ENCODE measurements around the gene ZSWIM6. TPM values are rescaled to one million over a fixed set of nuclear protein-coding genes. Genes with fewer than 3 reads are reported as not detected.

ZSWIM6 gene
- total and polyA plus RNA-seq, 4 experiments from 2014 or later: 0.23 to 11.3 (median 5.5) TPM

- no peaks in the 10 kb centered on the region for H3K27me3 Mint-ChIP-seq
- H3K4me3 ChIP-seq (ENCODE audit: low read length in 2 of 2): no peak overlapping the region
- H3K36me3 Mint-ChIP-seq: no peaks in the 10 kb centered on the region
- no peaks in the 10 kb centered on the region for H3K27me3 ChIP-seq (ENCODE audit: insufficient read depth, low read length)
- POLR2A ChIA-PET (ENCODE audit: partially characterized antibody): no interaction called here
- DNase-seq: no peak
- H3K4me1 Mint-ChIP-seq: no peaks in the 10 kb centered on the region
- intact Hi-C loops (cut with micrococcal nuclease): no loop called here
- CTCF ChIA-PET (ENCODE audit: partially characterized antibody): no interaction called here
- no peaks in the 10 kb centered on the region for H3K9me3 ChIP-seq (ENCODE audit: control insufficient read depth in 1 of 2, low read length in 2 of 2)
- H3K4me1 ChIP-seq (ENCODE audit: insufficient read depth, low read length): no peaks in the 10 kb centered on the region
- H3K36me3 ChIP-seq (ENCODE audit: insufficient read depth, low read length): no peaks in the 10 kb centered on the region
- no peak overlapping the region for H3K27ac Mint-ChIP-seq
- no peak overlapping the region for H3K27ac ChIP-seq (ENCODE audit: low read depth, low read length)
- peaks cover 0 to 2% (median 0%) of the 10 kb centered on the region in 8 donors for H3K9me3 Mint-ChIP-seq
- no peak overlapping the region for H3K4me3 Mint-ChIP-seq
Measured at GRCh38 chr5:61563401-61563800, 231.3 kb downstream of the ZSWIM6 start.

DNA sequence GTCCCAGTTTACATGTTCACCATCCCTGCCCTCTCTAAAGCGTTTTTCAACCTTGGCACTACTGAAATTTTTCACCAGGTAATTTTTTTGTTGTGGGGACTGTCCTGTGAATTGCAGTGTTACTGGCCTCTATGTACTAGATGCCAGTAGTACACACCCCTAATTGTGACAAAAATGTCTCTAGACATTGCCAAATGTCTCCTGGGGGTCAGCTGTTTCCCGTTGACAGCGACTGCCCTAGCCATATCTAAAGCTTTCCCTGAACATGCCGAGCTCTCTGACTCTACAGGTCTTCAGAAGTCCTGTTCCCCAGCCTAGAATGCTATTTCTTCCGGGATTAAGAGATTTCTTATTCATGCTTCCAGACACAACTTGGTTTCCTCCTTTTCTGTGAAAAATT is 235.3 kb downstream of the ZSWIM6 start:
- no peaks in the 10 kb centered on the region for H3K27me3 ChIP-seq (ENCODE audit: insufficient read depth, low read length)
- H3K27ac ChIP-seq (ENCODE audit: low read depth, low read length): no peak overlapping the region
- POLR2A ChIA-PET (ENCODE audit: partially characterized antibody): no interaction called here
- H3K27ac Mint-ChIP-seq: no peak overlapping the region
- H3K9me3 ChIP-seq (ENCODE audit: control insufficient read depth in 1 of 2, low read length in 2 of 2): no peaks in the 10 kb centered on the region
- peaks cover 1 to 2% of the 10 kb centered on the region in 2 donors for H3K27me3 Mint-ChIP-seq
- DNase-seq: no peak
- H3K9me3 Mint-ChIP-seq: peaks cover 0 to 2% (median 0%) of the 10 kb centered on the region in 8 donors
- no peaks in the 10 kb centered on the region for H3K36me3 ChIP-seq (ENCODE audit: insufficient read depth, low read length)
- intact Hi-C loops (cut with micrococcal nuclease): no loop called here
- H3K4me1 ChIP-seq (ENCODE audit: insufficient read depth, low read length): no peaks in the 10 kb centered on the region
- no peaks in the 10 kb centered on the region for H3K4me1 Mint-ChIP-seq
- H3K4me3 Mint-ChIP-seq: no peak overlapping the region
- H3K36me3 Mint-ChIP-seq: no peaks in the 10 kb centered on the region
- H3K4me3 ChIP-seq (ENCODE audit: low read length in 2 of 2): no peak overlapping the region
- CTCF ChIA-PET (ENCODE audit: partially characterized antibody): no interaction called here

GRCh38 chr5:61569353-61569752 is 237.3 kb downstream of the ZSWIM6 start:
- POLR2A ChIA-PET (ENCODE audit: partially characterized antibody): no interaction called here
- Mint-ChIP-seq H3K36me3 (no peaks in the 10 kb centered on the region), H3K9me3 (no peaks in the 10 kb centered on the region), H3K27me3 (peaks cover 1 to 2% of the 10 kb centered on the region in 2 donors), H3K4me1 (no peaks in the 10 kb centered on the region), H3K27ac (no peak overlapping the region), H3K4me3 (no peak overlapping the region)
- CTCF ChIA-PET (ENCODE audit: partially characterized antibody): no interaction called here
- Histone ChIP-seq H3K36me3 (ENCODE audit: insufficient read depth, low read length) (no peaks in the 10 kb centered on the region), H3K4me3 (ENCODE audit: low read length in 2 of 2) (no peak overlapping the region), H3K27me3 (ENCODE audit: insufficient read depth, low read length) (no peaks in the 10 kb centered on the region), H3K27ac (ENCODE audit: low read depth, low read length) (no peak overlapping the region), H3K9me3 (ENCODE audit: control insufficient read depth in 1 of 2, low read length in 2 of 2) (no peaks in the 10 kb centered on the region), H3K4me1 (ENCODE audit: insufficient read depth, low read length) (no peaks in the 10 kb centered on the region)
- no peak for DNase-seq
- intact Hi-C loops (cut with micrococcal nuclease): no loop called here

GRCh38 chr5:61570767-61571166 is 238.7 kb downstream of the ZSWIM6 start:
- no peaks in the 10 kb centered on the region for H3K36me3 ChIP-seq (ENCODE audit: insufficient read depth, low read length)
- Mint-ChIP-seq H3K9me3 (no peaks in the 10 kb centered on the region), H3K27me3 (peaks cover 1 to 2% of the 10 kb centered on the region in 2 donors), H3K4me1 (no peaks in the 10 kb centered on the region), H3K36me3 (no peaks in the 10 kb centered on the region), H3K27ac (no peak overlapping the region), H3K4me3 (no peak overlapping the region)
- ChIA-PET POLR2A (ENCODE audit: partially characterized antibody) (no interaction called here), CTCF (ENCODE audit: partially characterized antibody) (no interaction called here)
- no peaks in the 10 kb centered on the region for H3K4me1 ChIP-seq (ENCODE audit: insufficient read depth, low read length)
- DNase-seq: no peak
- H3K4me3 ChIP-seq (ENCODE audit: low read length in 2 of 2): no peak overlapping the region
- H3K9me3 ChIP-seq (ENCODE audit: control insufficient read depth in 1 of 2, low read length in 2 of 2): no peaks in the 10 kb centered on the region
- H3K27ac ChIP-seq (ENCODE audit: low read depth, low read length): no peak overlapping the region
- H3K27me3 ChIP-seq (ENCODE audit: insufficient read depth, low read length): no peaks in the 10 kb centered on the region
- intact Hi-C loops (cut with micrococcal nuclease): no loop called here

DNA sequence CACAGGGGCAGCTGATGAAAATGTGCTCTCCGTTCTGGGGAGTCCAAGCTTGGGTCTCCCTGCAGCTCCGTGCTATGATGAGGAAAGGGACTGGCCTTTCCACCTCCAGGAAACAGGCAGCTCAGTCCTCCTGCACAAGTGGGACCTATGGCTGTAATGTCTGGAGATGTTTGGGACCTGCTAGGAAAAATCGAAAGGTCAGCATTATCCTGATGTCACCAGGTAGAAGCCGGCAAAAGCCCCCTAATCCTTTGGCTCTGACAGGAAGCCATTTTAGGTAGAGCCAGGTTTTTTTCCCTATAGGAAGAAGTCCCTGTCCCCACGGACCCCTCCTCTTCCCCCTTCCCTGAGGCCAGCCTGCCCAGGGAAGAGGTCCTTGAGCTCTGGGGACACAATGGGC is 240.9 kb downstream of the ZSWIM6 start:
- Mint-ChIP-seq H3K9me3 (no peaks in the 10 kb centered on the region), H3K27ac (no peak overlapping the region), H3K4me1 (no peaks in the 10 kb centered on the region), H3K27me3 (peaks cover 1 to 2% of the 10 kb centered on the region in 2 donors), H3K36me3 (no peaks in the 10 kb centered on the region), H3K4me3 (no peak overlapping the region)
- no peaks in the 10 kb centered on the region for H3K36me3 ChIP-seq (ENCODE audit: insufficient read depth, low read length)
- no peak for DNase-seq
- no peaks in the 10 kb centered on the region for H3K4me1 ChIP-seq (ENCODE audit: insufficient read depth, low read length)
- ChIA-PET POLR2A (ENCODE audit: partially characterized antibody) (no interaction called here), CTCF (ENCODE audit: partially characterized antibody) (no interaction called here)
- H3K9me3 ChIP-seq (ENCODE audit: control insufficient read depth in 1 of 2, low read length in 2 of 2): no peaks in the 10 kb centered on the region
- no peak overlapping the region for H3K4me3 ChIP-seq (ENCODE audit: low read length in 2 of 2)
- H3K27me3 ChIP-seq (ENCODE audit: insufficient read depth, low read length): no peaks in the 10 kb centered on the region
- H3K27ac ChIP-seq (ENCODE audit: low read depth, low read length): no peak overlapping the region
- intact Hi-C loops (cut with micrococcal nuclease): no loop called here

DNA sequence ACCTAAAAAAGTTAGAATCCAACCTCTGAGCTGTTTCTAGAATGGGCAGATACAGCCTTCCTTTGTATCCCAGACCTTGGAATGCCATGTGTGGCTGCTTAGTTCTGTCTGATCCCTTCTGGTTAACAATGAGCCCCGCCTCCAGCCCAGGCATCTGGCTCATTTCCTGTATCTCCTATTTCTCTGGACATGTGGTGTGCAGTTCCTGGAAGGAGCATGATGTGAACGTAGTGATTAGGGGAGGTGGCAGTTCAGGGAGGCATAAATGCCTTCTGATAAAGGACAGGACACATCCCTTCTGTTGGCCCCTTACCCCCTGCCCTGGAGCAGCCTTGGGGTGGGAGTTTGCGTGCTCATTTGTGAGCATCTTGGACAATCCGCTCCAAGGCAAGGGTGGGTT is 243.0 kb downstream of the ZSWIM6 start:
- ChIA-PET CTCF (ENCODE audit: partially characterized antibody) (no interaction called here), POLR2A (ENCODE audit: partially characterized antibody) (no interaction called here)
- Mint-ChIP-seq H3K9me3 (no peaks in the 10 kb centered on the region), H3K27ac (no peak overlapping the region), H3K36me3 (no peaks in the 10 kb centered on the region), H3K27me3 (no peaks in the 10 kb centered on the region), H3K4me1 (no peaks in the 10 kb centered on the region), H3K4me3 (no peak overlapping the region)
- H3K4me1 ChIP-seq (ENCODE audit: insufficient read depth, low read length): no peaks in the 10 kb centered on the region
- no peaks in the 10 kb centered on the region for H3K27me3 ChIP-seq (ENCODE audit: insufficient read depth, low read length)
- no peak for DNase-seq
- no peak overlapping the region for H3K27ac ChIP-seq (ENCODE audit: low read depth, low read length)
- intact Hi-C loops (cut with micrococcal nuclease): no loop called here
- H3K4me3 ChIP-seq (ENCODE audit: low read length in 2 of 2): no peak overlapping the region
- no peaks in the 10 kb centered on the region for H3K9me3 ChIP-seq (ENCODE audit: control insufficient read depth in 1 of 2, low read length in 2 of 2)
- H3K36me3 ChIP-seq (ENCODE audit: insufficient read depth, low read length): no peaks in the 10 kb centered on the region

GRCh38 chr5:61575581-61575980 is 243.5 kb downstream of the ZSWIM6 start:
- H3K36me3 ChIP-seq (ENCODE audit: insufficient read depth, low read length): no peaks in the 10 kb centered on the region
- H3K4me3 Mint-ChIP-seq: no peak overlapping the region
- intact Hi-C loops (cut with micrococcal nuclease): no loop called here
- ChIA-PET CTCF (ENCODE audit: partially characterized antibody) (no interaction called here), POLR2A (ENCODE audit: partially characterized antibody) (no interaction called here)
- H3K4me3 ChIP-seq (ENCODE audit: low read length in 2 of 2): no peak overlapping the region
- H3K4me1 Mint-ChIP-seq: no peaks in the 10 kb centered on the region
- H3K36me3 Mint-ChIP-seq: no peaks in the 10 kb centered on the region
- H3K27me3 ChIP-seq (ENCODE audit: insufficient read depth, low read length): no peaks in the 10 kb centered on the region
- no peak for DNase-seq
- no peaks in the 10 kb centered on the region for H3K27me3 Mint-ChIP-seq
- no peak overlapping the region for H3K27ac ChIP-seq (ENCODE audit: low read depth, low read length)
- no peaks in the 10 kb centered on the region for H3K4me1 ChIP-seq (ENCODE audit: insufficient read depth, low read length)
- no peaks in the 10 kb centered on the region for H3K9me3 ChIP-seq (ENCODE audit: control insufficient read depth in 1 of 2, low read length in 2 of 2)
- H3K27ac Mint-ChIP-seq: no peak overlapping the region
- H3K9me3 Mint-ChIP-seq: no peaks in the 10 kb centered on the region

GRCh38 chr5:61576556-61576955 is 244.5 kb downstream of the ZSWIM6 start:
- POLR2A ChIA-PET (ENCODE audit: partially characterized antibody): no interaction called here
- Histone ChIP-seq H3K36me3 (ENCODE audit: insufficient read depth, low read length) (no peaks in the 10 kb centered on the region), H3K4me3 (ENCODE audit: low read length in 2 of 2) (no peak overlapping the region), H3K9me3 (ENCODE audit: control insufficient read depth in 1 of 2, low read length in 2 of 2) (no peaks in the 10 kb centered on the region), H3K27me3 (ENCODE audit: insufficient read depth, low read length) (no peaks in the 10 kb centered on the region), H3K4me1 (ENCODE audit: insufficient read depth, low read length) (no peaks in the 10 kb centered on the region), H3K27ac (ENCODE audit: low read depth, low read length) (no peak overlapping the region)
- H3K27me3 Mint-ChIP-seq: no peaks in the 10 kb centered on the region
- intact Hi-C loops (cut with micrococcal nuclease): no loop called here
- H3K27ac Mint-ChIP-seq: no peak overlapping the region
- no peaks in the 10 kb centered on the region for H3K9me3 Mint-ChIP-seq
- no peak overlapping the region for H3K4me3 Mint-ChIP-seq
- H3K4me1 Mint-ChIP-seq: no peaks in the 10 kb centered on the region
- no peaks in the 10 kb centered on the region for H3K36me3 Mint-ChIP-seq
- no peak for DNase-seq
- CTCF ChIA-PET (ENCODE audit: partially characterized antibody): interaction anchor here (1.3 kb wide), 1 partner anchor 47 kb away, joined by 3 read pairs; no protein-coding TSS in a partner anchor

Data from CD4-positive, alpha-beta memory T cell (primary cell).